HG03045 (cell line): ENCODE results near the gene PPP3R1.

Experiments
- ATAC-seq: cut with Tn5 transposase; IDR thresholded peaks from one replicate; pipeline ENCODE4 v1.9.1; 2021; ENCODE audit warnings: mild to moderate bottlenecking, moderate library complexity; ENCODE audit not compliant: unreplicated experiment

PPP3R1 gene

GRCh38 chr2:68157002-68157401 lies 95.3 kb downstream of the PPP3R1 start:
- peak; percentile 22 for ATAC-seq

GRCh38 chr2:68156419-68156818 lies 95.9 kb downstream of the PPP3R1 start:
- ATAC-seq: no peak

- ATAC-seq: no peak
These were observed 96.7 kb downstream of the PPP3R1 start for GRCh38 chr2:68155618-68156017.

- ATAC-seq: no peak
These were observed 99.5 kb downstream of the PPP3R1 start for GRCh38 chr2:68152681-68153347.

- ATAC-seq: no peak
These were observed 101.3 kb downstream of the PPP3R1 start for GRCh38 chr2:68151037-68151436.

- no peak for ATAC-seq
These were observed 110.5 kb downstream of the PPP3R1 start for GRCh38 chr2:68141875-68142274.

- no peak for ATAC-seq
These were observed 116.6 kb downstream of the PPP3R1 start for GRCh38 chr2:68135448-68136320.

GRCh38 chr2:68134554-68134953 lies 117.8 kb downstream of the PPP3R1 start:
- no peak for ATAC-seq

- no peak for ATAC-seq
These were observed 118.2 kb downstream of the PPP3R1 start for GRCh38 chr2:68134120-68134519.
